Endothelial cell of umbilical vein (primary cell): ENCODE results near the gene TRMT112. TPM values are rescaled to one million over a fixed set of nuclear protein-coding genes. Genes with fewer than 3 reads are reported as not detected.

ENCODE experiments used
- BruUV-seq: library from RNA; stranded (reverse); fragments of 400-500 nt; replicated peaks from 2 replicates; lab custom pipeline; 2021; lab: Mats Ljungman, UMichigan
- CTCF ChIA-PET: fragments of 300-600, 350-600 bp; sonication (Branson Sonifier 250); formaldehyde crosslinking; loops from one replicate; lab custom pipeline; 2021; ENCODE audit warnings: antibody characterized with exemption, inconsistent platforms; lab: Charles Lee
- POLR2A ChIA-PET: fragments of 300-600, 350-600 bp; sonication (Branson Sonifier 250); formaldehyde crosslinking; loops from one replicate; lab custom pipeline; 2021; ENCODE audit warnings: antibody characterized with exemption, inconsistent platforms; lab: Charles Lee
- DNase-seq: peaks from one replicate; pipeline ENCODE4 v3.0.0-alpha.2; 2011; ENCODE audit warnings: low read depth, low spot score
- FAIRE-seq: peaks from 2 replicates; lab custom pipeline; 2011; peaks lifted over from hg19 to GRCh38; lab: Jason Lieb, UNC
- H2AFZ ChIP-seq: 2 replicates; pipeline ENCODE4 v1.6.0; 2012; ENCODE audit warnings: low read depth, low read length, control low read depth, inconsistent platforms
- H3K27ac ChIP-seq: 2 replicates; pipeline ENCODE4 v1.5.1; 2011; ENCODE audit warnings: low read depth, mild to moderate bottlenecking, control low read depth, low read length, moderate library complexity; ENCODE audit not compliant: insufficient read depth
- H3K27me3 ChIP-seq, 2 experiments: 2 replicates each; pipeline versions ENCODE4 v1.6.0 to v1.6.1; 2011; ENCODE audit warnings: low read length in 2 of 2, mixed read lengths in 1 of 2; ENCODE audit not compliant: control insufficient read depth in 2 of 2, insufficient read depth in 2 of 2
- H3K36me3 ChIP-seq, 2 experiments: 2 replicates in 1 of 2; 3 replicates in 1 of 2; pipeline ENCODE4 v1.5.1; 2011; ENCODE audit warnings: low read length in 2 of 2, mild to moderate bottlenecking in 1 of 2, moderate library complexity in 1 of 2; ENCODE audit not compliant: control insufficient read depth in 2 of 2, insufficient read depth in 2 of 2; ENCODE audit errors: extremely low read depth in 1 of 2
- H3K4me1 ChIP-seq: 3 replicates; pipeline ENCODE4 v1.5.1; 2011; ENCODE audit warnings: mild to moderate bottlenecking, low read length; ENCODE audit not compliant: control insufficient read depth, insufficient read depth; ENCODE audit errors: extremely low read depth
- H3K4me2 ChIP-seq: 2 replicates; pipeline ENCODE4 v1.6.1; 2011; ENCODE audit warnings: low read length, control low read depth, mixed read lengths; ENCODE audit not compliant: insufficient read depth
- H3K4me3 ChIP-seq, 3 experiments: fragments of 200-600 bp in 1 of 3; sonication (generic), shearing (Covaris generic) in 1 of 3; replicated peaks in 1 of 3; 2 replicates each; pipeline ENCODE4 v1.5.1; 2011 to 2016; ENCODE audit warnings: control low read depth in 3 of 3, low read length in 3 of 3, mild to moderate bottlenecking in 2 of 3, inconsistent platforms in 1 of 3, low read depth in 1 of 3, moderate library complexity in 1 of 3; ENCODE audit not compliant: insufficient read depth in 1 of 3
- H3K79me2 ChIP-seq: 2 replicates; pipeline ENCODE4 v1.6.0; 2012; ENCODE audit warnings: low read length, inconsistent platforms; ENCODE audit not compliant: control insufficient read depth, insufficient read depth
- H3K9ac ChIP-seq: replicated peaks from 2 replicates; pipeline ENCODE3; 2011; ENCODE audit warnings: low read length, control low read depth; ENCODE audit not compliant: insufficient read depth; ENCODE audit errors: extremely low read depth
- H3K9me1 ChIP-seq: replicated peaks from 3 replicates; pipeline ENCODE4 v1.6.0; 2011; ENCODE audit warnings: mild to moderate bottlenecking, low read length; ENCODE audit not compliant: control insufficient read depth, insufficient read depth; ENCODE audit errors: extremely low read depth
- H3K9me3 ChIP-seq: replicated peaks from 2 replicates; pipeline ENCODE4 v1.5.1; 2012; ENCODE audit warnings: low read length, inconsistent platforms; ENCODE audit not compliant: control insufficient read depth, insufficient read depth
- H4K20me1 ChIP-seq: replicated peaks from 2 replicates; pipeline ENCODE3; 2011; ENCODE audit warnings: mild to moderate bottlenecking, low read length; ENCODE audit not compliant: control insufficient read depth, insufficient read depth; ENCODE audit errors: extremely low read depth
- CTCF ChIP-seq, 2 donors: IDR thresholded peaks; 1 replicate in 1 of 2; 2 replicates in 1 of 2; pipeline ENCODE4 v1.5.1; 2011; ENCODE audit warnings: low read length in 2 of 2, mild to moderate bottlenecking in 2 of 2, moderate library complexity in 2 of 2, control low read depth in 1 of 2, inconsistent platforms in 1 of 2, low read depth in 1 of 2; ENCODE audit not compliant: insufficient read depth in 1 of 2; ENCODE audit errors: extremely low read depth in 1 of 2
- EZH2 ChIP-seq: IDR thresholded peaks from 2 replicates; pipeline ENCODE4 v1.6.1; 2012; ENCODE audit warnings: borderline replicate concordance, low read depth, mild to moderate bottlenecking, moderate library complexity, low read length, inconsistent platforms; ENCODE audit not compliant: severe bottlenecking
- FOS ChIP-seq: IDR thresholded peaks from 2 replicates; pipeline ENCODE4 v1.6.1; 2011; ENCODE audit warnings: mild to moderate bottlenecking, low read length, moderate library complexity, borderline replicate concordance; ENCODE audit not compliant: insufficient read depth
- JUN ChIP-seq: IDR thresholded peaks from 2 replicates; pipeline ENCODE4 v1.6.1; 2011; ENCODE audit warnings: borderline replicate concordance, low read depth; ENCODE audit not compliant: insufficient read length, insufficient read depth
- MYC ChIP-seq: IDR thresholded peaks from one replicate; pipeline ENCODE4 v1.6.1; 2011; ENCODE audit warnings: mild to moderate bottlenecking, low read depth, low read length
- POLR2A ChIP-seq: IDR thresholded peaks from 2 replicates; pipeline ENCODE4 v1.6.1; 2012; ENCODE audit warnings: low read depth, mild to moderate bottlenecking, control low read depth, low read length
- POLR2AphosphoS5 ChIP-seq: IDR thresholded peaks from 2 replicates; pipeline ENCODE4 v1.6.1; 2012; ENCODE audit warnings: low read depth, mild to moderate bottlenecking, control low read depth, low read length, moderate library complexity; ENCODE audit not compliant: insufficient read depth
- dilution Hi-C: fragments of 300-500 bp; cut with MboI; formaldehyde crosslinking; loops from one replicate; pipeline ENCODE4 v1.15.0; 2019; ENCODE audit warnings: low sequenced_read_pairs; ENCODE audit not compliant: extremely low pct_ligation_motif_present
- intact Hi-C: fragments of 100-400 bp; cut with micrococcal nuclease; formaldehyde crosslinking; loops from one replicate; pipeline ENCODE4 v1.10.0; 2022
- polyA plus RNA-seq, 4 experiments: library from polyadenylated mRNA; depleted of rRNA in 3 of 4; stranded (reverse) in 3 of 4; unstranded in 1 of 4; fragments of >200 nt; gene quantifications; 2 replicates each; pipeline versions ENCODE4 v1.2.1 to v1.2.3, GENCODE V29; 2011 to 2012; ENCODE audit warnings: missing spikeins in 1 of 4
- total RNA-seq: library from RNA; stranded (reverse); gene quantifications from 2 replicates; pipeline ENCODE4 v1.2.3, GENCODE V29; 2021
- TF ChIP-seq, protein P1 (sequence below): IDR thresholded peaks from 2 replicates; pipeline ENCODE4 v1.6.1; 2011; ENCODE audit not compliant: insufficient read depth, insufficient read length

Gene TRMT112
- total and polyA plus RNA-seq, 2 donors (not counting 3 experiments of a cell fraction or from before 2014, with no cell fraction given), result 195 to 575 TPM

DNA sequence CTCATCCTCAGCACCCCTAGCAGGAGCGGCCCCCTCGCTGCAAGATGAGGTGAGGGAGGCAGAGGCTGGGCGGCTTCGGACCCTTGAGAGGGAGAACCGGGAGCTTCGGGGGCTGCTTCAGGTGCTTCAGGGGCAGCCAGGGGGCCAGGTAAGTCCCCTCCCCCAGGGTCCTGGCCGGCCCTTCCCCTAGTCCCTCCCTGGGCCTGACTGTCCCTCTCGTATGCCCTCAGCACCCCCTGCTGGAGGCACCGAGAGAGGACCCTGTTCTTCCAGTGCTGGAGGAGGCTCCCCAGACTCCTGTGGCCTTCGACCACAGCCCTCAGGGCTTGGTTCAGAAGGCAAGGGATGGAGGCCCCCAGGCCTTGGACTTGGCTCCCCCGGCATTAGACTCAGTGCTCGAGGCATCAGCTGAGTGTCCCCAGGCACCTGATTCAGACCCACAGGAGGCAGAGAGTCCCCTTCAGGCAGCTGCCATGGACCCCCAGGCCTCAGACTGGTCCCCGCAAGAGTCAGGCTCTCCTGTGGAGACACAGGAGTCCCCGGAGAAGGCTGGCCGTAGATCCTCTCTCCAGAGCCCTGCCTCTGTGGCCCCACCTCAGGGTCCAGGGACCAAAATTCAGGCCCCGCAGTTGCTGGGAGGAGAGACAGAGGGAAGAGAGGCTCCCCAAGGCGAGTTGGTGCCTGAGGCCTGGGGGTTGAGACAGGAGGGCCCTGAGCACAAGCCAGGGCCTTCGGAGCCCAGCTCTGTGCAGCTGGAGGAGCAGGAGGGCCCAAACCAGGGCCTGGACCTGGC, 26.6 kb upstream of the TRMT112 start:
- FAIRE-seq (no peak), DNase-seq (no peak)
- Histone ChIP-seq H4K20me1 (no peaks in the 10 kb centered on the region), H3K9ac (no peak overlapping the region), H3K27ac (no peak overlapping the region), H3K79me2 (no peaks in the 10 kb centered on the region), H3K4me2 (no peak overlapping the region), H3K27me3 (no peaks in the 10 kb centered on the region), H3K4me3 (no peak overlapping the region), H3K4me1 (no peaks in the 10 kb centered on the region), H3K36me3 (no peaks in the 10 kb centered on the region), H3K9me3 (no peaks in the 10 kb centered on the region), H2AFZ (no peak overlapping the region), H3K9me1 (no peaks in the 10 kb centered on the region)
- no TSS peak for BruUV-seq
- CTCF ChIA-PET, result interaction anchor here (0.6 to 7.0 kb wide), 4 partner anchors 9 to 153 kb away, joined by 3 to 107 read pairs (median 6); no protein-coding TSS in a partner anchor
- intact Hi-C loops, result no loop called here
- dilution Hi-C loops, result no loop called here
- TF ChIP-seq MYC, result no peak
- no peak for TF ChIP-seq POLR2A
- TF ChIP-seq, protein P1, sequence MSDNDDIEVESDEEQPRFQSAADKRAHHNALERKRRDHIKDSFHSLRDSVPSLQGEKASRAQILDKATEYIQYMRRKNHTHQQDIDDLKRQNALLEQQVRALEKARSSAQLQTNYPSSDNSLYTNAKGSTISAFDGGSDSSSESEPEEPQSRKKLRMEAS, result no peak
- TF ChIP-seq JUN, result no peak
- TF ChIP-seq CTCF (IDR thresholded peaks at IDR 0.05; ENCODE audit: extremely low read depth in 1 of 2, insufficient read depth in 1 of 2, low read depth in 1 of 2, low read length in 2 of 2), result peak in 1 of 2 donors; percentile 35
- no peak for TF ChIP-seq FOS
- TF ChIP-seq EZH2, result no peak
- no peak for TF ChIP-seq POLR2AphosphoS5
- POLR2A ChIA-PET, result no interaction called here
